Mesendoderm (in vitro differentiated cells): ENCODE measurements around the gene CD47.

ENCODE experiments used
- DNase-seq: peaks from one replicate; pipeline ENCODE4 v3.0.0; 2013
- H2AK5ac ChIP-seq: 2 replicates; pipeline ENCODE4 v1.6.1; 2013; ENCODE audit warnings: low read length, inconsistent platforms
- H2BK120ac ChIP-seq: 2 replicates; pipeline ENCODE4 v1.6.1; 2013; ENCODE audit warnings: low read depth, mild to moderate bottlenecking, low read length, moderate library complexity, mixed read lengths
- H2BK15ac ChIP-seq: replicated peaks from 2 replicates; pipeline ENCODE4 v1.6.1; 2013; ENCODE audit warnings: low read depth, mild to moderate bottlenecking, moderate library complexity
- H2BK5ac ChIP-seq: 2 replicates; pipeline ENCODE4 v1.6.1; 2013; ENCODE audit warnings: low read length, inconsistent platforms
- H3K18ac ChIP-seq: 2 replicates; pipeline ENCODE4 v1.6.1; 2013; ENCODE audit warnings: mild to moderate bottlenecking, low read length, mixed read lengths
- H3K23ac ChIP-seq: one replicate; pipeline ENCODE4 v1.6.1; 2013; ENCODE audit warnings: low read length
- H3K27ac ChIP-seq: 2 replicates; pipeline ENCODE4 v1.5.1; 2013; ENCODE audit warnings: low read depth, mild to moderate bottlenecking, inconsistent platforms, low read length, moderate library complexity
- H3K27me3 ChIP-seq: 2 replicates; pipeline ENCODE4 v1.6.1; 2013; ENCODE audit warnings: low read length, control low read depth, mild to moderate bottlenecking, inconsistent platforms; ENCODE audit not compliant: insufficient read depth, poor library complexity
- H3K36me3 ChIP-seq: 2 replicates; pipeline ENCODE4 v1.6.1; 2013; ENCODE audit warnings: low read length, inconsistent platforms; ENCODE audit not compliant: control insufficient read depth, insufficient read depth
- H3K4ac ChIP-seq: one replicate; pipeline ENCODE4 v1.6.1; 2013; ENCODE audit warnings: low read depth, mild to moderate bottlenecking, low read length, moderate library complexity
- H3K4me1 ChIP-seq: 2 replicates; pipeline ENCODE4 v1.6.1; 2013; ENCODE audit warnings: low read depth, low read length, inconsistent platforms; ENCODE audit not compliant: control insufficient read depth
- H3K4me2 ChIP-seq: 2 replicates; pipeline ENCODE4 v1.6.1; 2013; ENCODE audit warnings: low read length
- H3K4me3 ChIP-seq: 2 replicates; pipeline ENCODE4 v1.5.1; 2013; ENCODE audit warnings: mild to moderate bottlenecking, low read length
- H3K56ac ChIP-seq: one replicate; pipeline ENCODE4 v1.6.1; 2013; ENCODE audit warnings: low read length
- H3K79me1 ChIP-seq: 2 replicates; pipeline ENCODE4 v1.6.1; 2013; ENCODE audit warnings: low read length, inconsistent platforms
- H3K79me2 ChIP-seq: 2 replicates; pipeline ENCODE4 v1.6.1; 2013; ENCODE audit warnings: mild to moderate bottlenecking, low read length; ENCODE audit not compliant: control insufficient read depth, insufficient read depth
- H3K9ac ChIP-seq: 2 replicates; pipeline ENCODE4 v1.6.1; 2013; ENCODE audit warnings: low read length, inconsistent platforms
- H4K5ac ChIP-seq: one replicate; pipeline ENCODE4 v1.6.1; 2013; ENCODE audit warnings: low read length
- H4K8ac ChIP-seq: one replicate; pipeline ENCODE4 v1.6.1; 2013; ENCODE audit warnings: low read depth, mild to moderate bottlenecking, control low read depth, low read length, moderate library complexity
- WGBS: extraction: QIAGEN DNeasy Blood & Tissue Kit; methylation state at CpG from one replicate; pipeline ENCODE4 v1.1.7; 2013; ENCODE audit warnings: low lambda C conversion rate, missing lambda C conversion rate; ENCODE audit not compliant: insufficient coverage; ENCODE audit errors: extremely low coverage; 5-methylcytosine and 5-hydroxymethylcytosine counted together

CD47 gene

GRCh38 chr3:108098003-108098370, 7.2 kb upstream of the CD47 start:
- Histone ChIP-seq H3K79me2 (no peaks in the 10 kb centered on the region), H2BK120ac (no peak overlapping the region), H3K9ac (no peak overlapping the region), H3K27ac (no peak overlapping the region), H3K4me2 (no peak overlapping the region), H3K4me3 (no peak overlapping the region), H4K8ac (no peak overlapping the region), H3K36me3 (no peaks in the 10 kb centered on the region), H2BK5ac (no peak overlapping the region), H3K79me1 (no peaks in the 10 kb centered on the region), H2BK15ac (no peak overlapping the region), H3K27me3 (no peaks in the 10 kb centered on the region), H3K4me1 (no peaks in the 10 kb centered on the region), H3K4ac (no peak overlapping the region), H3K23ac (no peak overlapping the region), H2AK5ac (no peak overlapping the region), H3K18ac (no peak overlapping the region), H3K56ac (no peak overlapping the region), H4K5ac (no peak overlapping the region)
- no peak for DNase-seq
- no CpG with 5 or more reads among the region's 2 CpGs for WGBS

- Histone ChIP-seq H3K4me1 (no peaks in the 10 kb centered on the region), H3K27ac (no peak overlapping the region), H3K18ac (no peak overlapping the region), H3K36me3 (no peaks in the 10 kb centered on the region), H2AK5ac (no peak overlapping the region), H2BK5ac (no peak overlapping the region), H4K8ac (no peak overlapping the region), H3K4ac (no peak overlapping the region), H3K79me2 (no peaks in the 10 kb centered on the region), H2BK15ac (no peak overlapping the region), H3K4me3 (no peak overlapping the region), H3K27me3 (no peaks in the 10 kb centered on the region), H3K4me2 (no peak overlapping the region), H4K5ac (no peak overlapping the region), H3K79me1 (no peaks in the 10 kb centered on the region), H3K9ac (no peak overlapping the region), H3K56ac (no peak overlapping the region), H2BK120ac (no peak overlapping the region), H3K23ac (no peak overlapping the region)
- no CpG with 5 or more reads among the region's 8 CpGs for WGBS
- DNase-seq, result no peak
Measured at GRCh38 chr3:108097322-108098002, 6.6 kb upstream of the CD47 start.

- WGBS, result no CpG with 5 or more reads among the region's 9 CpGs
- Histone ChIP-seq H3K4ac (no peak overlapping the region), H2AK5ac (no peak overlapping the region), H4K5ac (no peak overlapping the region), H3K4me1 (no peaks in the 10 kb centered on the region), H3K27ac (no peak overlapping the region), H2BK120ac (no peak overlapping the region), H3K36me3 (no peaks in the 10 kb centered on the region), H2BK5ac (no peak overlapping the region), H3K9ac (no peak overlapping the region), H3K23ac (no peak overlapping the region), H3K56ac (no peak overlapping the region), H3K79me2 (no peaks in the 10 kb centered on the region), H3K27me3 (peaks cover 5% of the 10 kb centered on the region), H3K4me2 (no peak overlapping the region), H2BK15ac (no peak overlapping the region), H3K79me1 (no peaks in the 10 kb centered on the region), H3K4me3 (no peak overlapping the region), H3K18ac (no peak overlapping the region), H4K8ac (no peak overlapping the region)
- no peak for DNase-seq
Measured at GRCh38 chr3:108096532-108097321, 5.9 kb upstream of the CD47 start.

- 100% methylated on average over 1 of the region's 3 CpGs for WGBS
- Histone ChIP-seq H3K79me2 (no peaks in the 10 kb centered on the region), H3K79me1 (no peaks in the 10 kb centered on the region), H3K4me2 (no peak overlapping the region), H3K4me3 (no peak overlapping the region), H3K27me3 (peaks cover 7% of the 10 kb centered on the region), H3K18ac (no peak overlapping the region), H3K56ac (no peak overlapping the region), H2AK5ac (no peak overlapping the region), H4K5ac (no peak overlapping the region), H3K23ac (no peak overlapping the region), H3K27ac (no peak overlapping the region), H2BK120ac (no peak overlapping the region), H3K4ac (no peak overlapping the region), H4K8ac (no peak overlapping the region), H3K9ac (no peak overlapping the region), H2BK5ac (no peak overlapping the region), H2BK15ac (no peak overlapping the region), H3K36me3 (no peaks in the 10 kb centered on the region), H3K4me1 (no peaks in the 10 kb centered on the region)
- DNase-seq, result no peak
Measured at GRCh38 chr3:108093616-108094015, 2.8 kb upstream of the CD47 start.

- Histone ChIP-seq H2AK5ac (no peak overlapping the region), H3K9ac (no peak overlapping the region), H3K4me3 (no peak overlapping the region), H3K27ac (no peak overlapping the region), H2BK15ac (no peak overlapping the region), H4K8ac (no peak overlapping the region), H2BK120ac (no peak overlapping the region), H3K4me2 (no peak overlapping the region), H3K23ac (no peak overlapping the region), H2BK5ac (no peak overlapping the region), H4K5ac (no peak overlapping the region), H3K4ac (no peak overlapping the region), H3K79me2 (no peaks in the 10 kb centered on the region), H3K27me3 (peaks cover 7% of the 10 kb centered on the region), H3K18ac (no peak overlapping the region), H3K36me3 (no peaks in the 10 kb centered on the region), H3K56ac (no peak overlapping the region), H3K4me1 (no peaks in the 10 kb centered on the region), H3K79me1 (no peaks in the 10 kb centered on the region)
- no peak for DNase-seq
Measured at GRCh38 chr3:108093021-108093420, 2.2 kb upstream of the CD47 start.
